ENCODE measurements around the gene APBA2.
"Not testable (repeated sequence)": the region's sequence is repeated elsewhere in the genome, so short reads cannot be mapped to it uniquely, and the experiment has no call there.

The APBA2 gene

GRCh38 chr15:28998511-28998910, 112.7 kb downstream of the APBA2 start:
- DNase-seq, result peak in 3 of 42 donors; percentile 13 to 36 (median 29)
- intact Hi-C loops (cut with DNase I), result loop anchor here (5.0 to 10.0 kb wide), 2 partner anchors 46 to 94 kb away; no protein-coding TSS in a partner anchor

- DNase-seq, result peak in 1 of 42 donors; percentile 54
- intact Hi-C loops (cut with DNase I), result no loop called here
Observed at GRCh38 chr15:29003191-29003839, 117.5 kb downstream of the APBA2 start.

GRCh38 chr15:29003840-29004233, 118.1 kb downstream of the APBA2 start:
- peak in 1 of 42 donors; percentile 34 for DNase-seq

GRCh38 chr15:29005931-29006330, 120.2 kb downstream of the APBA2 start:
- no peak for DNase-seq
- intact Hi-C loops (cut with DNase I), result no loop called here

More at GRCh38 chr15:29003840-29004233, 118.1 kb downstream of the APBA2 start:
- intact Hi-C loops (cut with DNase I), result no loop called here

GRCh38 chr15:29008846-29009245, 123.1 kb downstream of the APBA2 start:
- intact Hi-C loops (cut with DNase I), result no loop called here
- DNase-seq, result peak in 2 of 42 donors; percentile 2 to 16

GRCh38 chr15:29012097-29012496, 126.3 kb downstream of the APBA2 start:
- DNase-seq, result no peak
- intact Hi-C loops (cut with DNase I), result no loop called here

- DNase-seq, result peak in 3 of 42 donors; percentile 16 to 37 (median 31)
- intact Hi-C loops (cut with DNase I), result no loop called here
Observed at GRCh38 chr15:29014493-29014892, 128.7 kb downstream of the APBA2 start.

- intact Hi-C loops (cut with DNase I), result no loop called here
- DNase-seq, result peak in 3 of 42 donors; percentile 17 to 34 (median 29)
Observed at GRCh38 chr15:29016518-29016917, 130.7 kb downstream of the APBA2 start.

GRCh38 chr15:29018120-29018805, 132.5 kb downstream of the APBA2 start:
- intact Hi-C loops (cut with DNase I), result no loop called here
- DNase-seq, result peak in 3 of 42 donors; percentile 14 to 30 (median 28)

- intact Hi-C loops (cut with DNase I), result no loop called here
- peak in 3 of 42 donors; percentile 16 to 35 (median 28) for DNase-seq
Observed at GRCh38 chr15:29018995-29019976, 133.5 kb downstream of the APBA2 start.

GRCh38 chr15:29021857-29022256, 136.1 kb downstream of the APBA2 start:
- DNase-seq, result peak in 16 of 42 donors; percentile 29 to 77 (median 50)
- intact Hi-C loops (cut with DNase I), result no loop called here

- intact Hi-C loops (cut with DNase I), result no loop called here
- DNase-seq, result peak in 3 of 42 donors; percentile 6 to 13 (median 9)
Observed at GRCh38 chr15:29024662-29025061, 138.9 kb downstream of the APBA2 start.

- intact Hi-C loops (cut with DNase I), result not testable (repeated sequence)
- DNase-seq, result peak in 5 of 42 donors; percentile 6 to 32 (median 17)
Observed at GRCh38 chr15:29025411-29025810, 139.6 kb downstream of the APBA2 start.

- DNase-seq, result peak in 1 of 42 donors; percentile 8
- intact Hi-C loops (cut with DNase I), result not testable (repeated sequence)
Observed at GRCh38 chr15:29028158-29028557, 142.4 kb downstream of the APBA2 start.

GRCh38 chr15:29029651-29030195, 143.9 kb downstream of the APBA2 start:
- DNase-seq, result peak in 4 of 42 donors; percentile 14 to 37 (median 19)
- intact Hi-C loops (cut with DNase I), result no loop called here

GRCh38 chr15:29031502-29032228, 145.9 kb downstream of the APBA2 start:
- intact Hi-C loops (cut with DNase I), result no loop called here
- peak in 3 of 42 donors; percentile 1 to 14 (median 4) for DNase-seq

GRCh38 chr15:29032229-29032625, 146.5 kb downstream of the APBA2 start:
- intact Hi-C loops (cut with DNase I), result no loop called here
- DNase-seq, result peak in 3 of 42 donors; percentile 5 to 13 (median 6)

- intact Hi-C loops (cut with DNase I), result no loop called here
- peak in 5 of 42 donors; percentile 2 to 32 (median 6) for DNase-seq
Observed at GRCh38 chr15:29032751-29033150, 147.0 kb downstream of the APBA2 start.

All from head of caudate nucleus (tissue), 42 donors.